ENCODE measurements around the gene NUDT2. TPM values are rescaled to one million over a fixed set of nuclear protein-coding genes. Genes with fewer than 3 reads are reported as not detected.
A peak's percentile ranks its signal among the peaks of the same experiment; 100 is the strongest.

Gene NUDT2
- total RNA-seq, 6 experiments from 2014 or later, result 4.9 to 13.7 (median 11.2) TPM

GRCh38 chr9:34386656-34387055 is 57.3 kb downstream of the NUDT2 start:
- no peak overlapping the region for H3K4me3 ChIP-seq
- H3K27me3 ChIP-seq, result no peaks in the 10 kb centered on the region
- ATAC-seq, result no peak
- no peak for TF ChIP-seq POLR2A (IDR thresholded peaks at IDR 0.05)
- no peak for TF ChIP-seq CTCF (IDR thresholded peaks at IDR 0.05)
- H3K4me1 ChIP-seq, result peaks cover 0 to 10% (median 0%) of the 10 kb centered on the region in 4 donors
- peak in 1 of 3 donors; percentile 31 for DNase-seq
- no peak overlapping the region for H3K27ac ChIP-seq
- intact Hi-C loops (cut with DNase I), result no loop called here
- no peaks in the 10 kb centered on the region for H3K9me3 ChIP-seq
- H3K36me3 ChIP-seq, result no peaks in the 10 kb centered on the region
- no CpG with 5 or more reads among the region's 3 CpGs for WGBS (ENCODE audit: insufficient coverage, low coverage, low lambda C conversion rate, missing lambda C conversion rate)

DNA sequence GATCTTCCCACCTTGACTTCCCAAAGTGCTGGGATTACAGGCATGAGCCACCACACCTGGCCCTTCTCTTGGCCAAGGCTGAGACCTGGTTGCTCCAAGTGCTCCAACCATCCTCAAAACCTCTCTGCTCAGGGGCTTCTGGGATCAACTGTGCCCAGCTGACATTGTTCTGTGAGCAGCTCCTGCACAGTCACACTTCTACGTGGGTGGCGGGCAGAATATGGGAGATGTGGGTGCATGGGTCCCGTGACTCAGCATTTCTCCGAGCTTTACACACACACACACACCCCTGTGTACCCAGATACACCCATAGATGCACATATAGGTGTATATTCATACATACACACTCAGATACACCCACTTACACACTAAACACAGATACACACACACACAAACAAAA is 57.9 kb downstream of the NUDT2 start:
- intact Hi-C loops (cut with DNase I), result no loop called here
- 40% methylated on average over 1 of the region's 4 CpGs for WGBS (ENCODE audit: insufficient coverage, low coverage, low lambda C conversion rate, missing lambda C conversion rate)
- Histone ChIP-seq H3K27ac (no peak overlapping the region), H3K4me1 (peaks cover 0 to 10% (median 0%) of the 10 kb centered on the region in 4 donors), H3K27me3 (no peaks in the 10 kb centered on the region), H3K9me3 (no peaks in the 10 kb centered on the region), H3K36me3 (no peaks in the 10 kb centered on the region), H3K4me3 (no peak overlapping the region)
- peak in 1 of 3 donors; percentile 9 for DNase-seq
- TF ChIP-seq CTCF (IDR thresholded peaks at IDR 0.05), result no peak
- ATAC-seq, result no peak

DNA sequence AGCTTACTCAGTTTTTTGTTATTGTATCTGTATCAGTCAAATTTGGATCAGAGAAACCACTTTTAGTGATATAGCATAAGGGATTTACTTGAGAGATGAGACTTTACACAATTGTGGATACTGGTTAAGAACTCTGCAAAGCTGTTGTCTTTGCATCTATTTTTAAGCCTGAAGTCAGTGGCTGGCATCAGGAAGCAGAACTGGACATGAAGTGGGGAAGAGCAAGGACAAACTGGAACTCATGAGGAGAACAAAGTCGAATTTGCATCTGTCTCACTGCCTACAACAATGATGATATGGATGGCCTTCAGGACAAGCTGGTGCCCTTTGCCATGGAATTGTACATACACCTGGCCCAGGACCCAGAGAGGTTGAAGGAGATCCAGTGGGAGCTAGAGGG is 63.1 kb downstream of the NUDT2 start:
- WGBS (ENCODE audit: insufficient coverage, low coverage, low lambda C conversion rate, missing lambda C conversion rate), result 40% methylated on average over 1 of the region's 1 CpG
- intact Hi-C loops (cut with DNase I), result no loop called here
- Histone ChIP-seq H3K36me3 (no peaks in the 10 kb centered on the region), H3K4me3 (no peak overlapping the region), H3K27me3 (no peaks in the 10 kb centered on the region), H3K4me1 (no peaks in the 10 kb centered on the region), H3K27ac (no peak overlapping the region), H3K9me3 (no peaks in the 10 kb centered on the region)
- TF ChIP-seq CTCF (IDR thresholded peaks at IDR 0.05) (no peak), POLR2A (IDR thresholded peaks at IDR 0.05) (no peak)
- ATAC-seq (no peak), DNase-seq (no peak)

Small RNA genes lying within 50 kb of the gene (small RNA-seq; reads per million reads assigned to genes)
- gene RF00019, result 0 reads per million in 2 experiments
- 0 to 0.26 reads per million in 2 experiments for gene RNU2-50P

Other genes with a start within 250 kb of the NUDT2 start
- gene DCAF12, start 202.9 kb upstream of the NUDT2 start, total RNA-seq, result 10 to 100 TPM; 14.9 to 21.0 (median 17.5) TPM
- 10 to 100 TPM; 24.3 to 38.1 (median 29.7) TPM for gene UBAP1, start 150.5 kb upstream of the NUDT2 start, total RNA-seq
- under 1 TPM; 0.14 to 0.74 (median 0.24) TPM for gene KIF24, start 301 bp upstream of the NUDT2 start, total RNA-seq
- 10 to 100 TPM; 27.1 to 73.6 (median 36.0) TPM for gene MYORG, start 47.3 kb downstream of the NUDT2 start, total RNA-seq
- gene FAM219A, start 129.0 kb downstream of the NUDT2 start, total RNA-seq, result 10 to 100 TPM in 1 of 6 experiments, 1 to 10 TPM in 5; 4.1 to 10.7 (median 5.3) TPM
- gene DNAI1, start 129.2 kb downstream of the NUDT2 start, total RNA-seq, result not detected
- 1 to 10 TPM; 1.5 to 2.7 (median 2.1) TPM for gene ENHO, start 193.4 kb downstream of the NUDT2 start, total RNA-seq